OCI-LY3 (cell line): Measurements from ENCODE around the gene GRID1.

ENCODE experiments used
- CTCF ChIP-seq: fragments of 200-600, 300-600 bp; sonication (generic); IDR thresholded peaks from 2 replicates; pipeline ENCODE4 v1.5.1; 2014; ENCODE audit warnings: antibody characterized with exemption, low read length, low read depth
- EZH2phosphoT487 ChIP-seq: fragments of 200-600 bp; shearing (Covaris generic); IDR thresholded peaks from 2 replicates; pipeline ENCODE4 v1.6.1; 2018; ENCODE audit warnings: antibody characterized with exemption, mixed run types, low read depth

DNA sequence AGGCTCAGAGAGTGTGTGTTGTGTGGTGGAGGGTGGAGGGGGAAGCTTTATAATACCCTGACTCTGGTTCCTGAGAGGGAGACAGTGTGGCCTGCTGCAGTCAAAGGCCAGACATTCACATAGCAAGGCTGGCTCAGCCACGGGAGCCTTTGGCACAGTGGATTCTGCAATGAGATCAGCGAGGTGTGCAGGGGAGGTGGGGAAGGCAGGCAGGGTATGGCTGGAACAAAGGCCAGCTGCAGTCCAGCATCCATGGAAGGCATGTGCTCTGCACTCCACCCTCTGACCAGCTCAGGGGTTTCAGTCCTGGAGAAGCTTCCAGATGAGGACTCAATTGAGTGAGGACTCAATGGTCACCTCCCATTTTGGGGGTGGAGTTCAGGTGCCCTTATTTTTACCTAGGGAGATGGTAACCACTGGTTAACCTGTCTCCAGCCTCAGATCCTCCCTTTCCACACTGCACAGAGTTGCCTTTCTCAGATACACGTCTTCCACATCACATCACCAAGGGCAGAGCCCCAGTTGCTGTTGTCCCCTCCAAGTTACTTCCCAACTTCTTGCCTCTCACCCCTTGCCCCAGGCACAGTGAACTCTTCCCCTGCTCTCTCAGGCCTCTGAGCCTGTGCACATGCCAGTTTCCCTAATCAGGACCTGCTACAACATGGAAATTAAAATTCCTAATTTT is 504.9 kb downstream of the GRID1 start:
- TF ChIP-seq CTCF (no peak), EZH2phosphoT487 (no peak)
